Measurements from ENCODE around the gene SPN. TPM values are rescaled to one million over a fixed set of nuclear protein-coding genes. Genes with fewer than 3 reads are reported as not detected.

Gene SPN
- total and polyA plus RNA-seq, 2 of the 4 experiments (the other 2 are of a cell fraction), result not detected

DNA sequence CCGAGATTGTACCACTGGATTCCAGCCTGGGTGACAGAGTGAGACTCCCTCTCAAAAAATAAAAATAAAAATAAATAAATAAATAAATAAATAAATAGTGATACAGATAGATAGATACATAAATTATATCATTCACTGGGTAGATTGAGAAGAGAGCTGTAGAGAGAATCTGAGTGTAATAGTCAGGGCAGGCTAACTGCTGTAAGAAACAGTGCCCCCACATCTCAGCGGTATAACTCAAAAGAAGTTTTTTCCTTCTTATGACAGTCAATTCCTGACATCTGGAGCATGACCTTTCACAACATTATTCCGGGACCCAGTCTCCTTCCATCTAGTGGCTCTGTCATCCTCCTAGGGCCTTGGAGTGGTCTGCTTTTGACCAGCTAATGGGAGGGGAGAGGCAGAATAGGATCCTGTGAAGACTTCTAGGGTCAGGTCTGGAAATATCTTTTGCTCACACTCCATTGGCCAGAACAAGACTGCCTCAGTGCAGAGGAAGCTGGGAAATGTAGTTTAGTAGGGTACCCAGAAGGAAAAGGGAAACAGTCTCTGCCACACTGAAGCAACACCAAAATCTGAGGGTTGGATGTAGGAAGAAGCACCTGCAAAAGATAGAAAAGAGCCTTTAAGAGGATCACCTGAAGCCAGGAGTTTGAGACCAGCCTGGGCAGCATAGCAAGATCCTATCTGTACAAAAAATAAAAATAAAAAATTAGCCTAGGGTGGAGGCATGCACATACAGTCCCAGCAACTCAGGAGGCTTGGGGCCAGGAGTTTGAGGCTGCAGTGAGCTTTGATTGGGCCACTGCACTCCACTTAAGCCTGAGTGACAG is 13.0 kb downstream of the SPN start:
- no peak overlapping the region for H3K56ac ChIP-seq (ENCODE audit: extremely low read depth, insufficient read depth, low read length)
- no peak overlapping the region for H3K9ac ChIP-seq (ENCODE audit: low read depth, low read length)
- no TSS peak for BruUV-seq (replicated peaks)
- peaks cover 10% of the 10 kb centered on the region; the same call in 1 of the 2 replicates for H3K4me1 ChIP-seq (ENCODE audit: control insufficient read depth, insufficient read depth, low read length)
- H4K91ac ChIP-seq (ENCODE audit: insufficient read depth, low read depth, low read length), result no peak overlapping the region; the same call in 1 of the 2 replicates
- peaks cover 2% of the 10 kb centered on the region; the same call in 1 of the 2 replicates for H3K9me1 ChIP-seq (ENCODE audit: insufficient read depth, low read length)
- H3K14ac ChIP-seq (replicated peaks; ENCODE audit: low read depth, low read length), result no peak overlapping the region
- no peaks in the 10 kb centered on the region; the same call in 1 of the 2 replicates for H3K27me3 ChIP-seq (ENCODE audit: control insufficient read depth, insufficient read depth, low read length)
- no peaks in the 10 kb centered on the region for H3K79me1 ChIP-seq (ENCODE audit: low read depth in 1 of 2, low read length in 2 of 2)
- intact Hi-C loops (cut with micrococcal nuclease), result no loop called here
- no peak overlapping the region for H2BK20ac ChIP-seq (ENCODE audit: low read depth, low read length)
- dilution Hi-C loops (cut with HindIII; ENCODE audit: low sequenced_read_pairs, unreplicated experiment), result no loop called here
- H4K5ac ChIP-seq (ENCODE audit: low read depth, low read length), result no peak overlapping the region
- no peak overlapping the region for H2BK120ac ChIP-seq (ENCODE audit: low read depth, low read length)
- H3K36me3 ChIP-seq (ENCODE audit: control insufficient read depth, insufficient read depth, low read length), result no peaks in the 10 kb centered on the region
- no peak overlapping the region for H3K18ac ChIP-seq (ENCODE audit: low read depth, low read length)
- H3K23ac ChIP-seq (ENCODE audit: low read depth, low read length), result no peak overlapping the region
- WGBS, 2 experiments (ENCODE audit: extremely low coverage in 2 of 2, insufficient read length in 1 of 2), result no CpG with 5 or more reads among the region's 3 CpGs
- no peak overlapping the region for H3K4me2 ChIP-seq (ENCODE audit: low read depth, low read length)
- no peak overlapping the region for H2BK15ac ChIP-seq (ENCODE audit: low read depth, low read length)
- H4K20me1 ChIP-seq (ENCODE audit: insufficient read depth, low read length), result no peaks in the 10 kb centered on the region
- ChIA-PET POLR2A (ENCODE audit: unreplicated experiment) (no interaction called here), CTCF (no interaction called here)
- peak overlapping the region in 1 of 2 experiments; percentile 63; a peak in 1 of 4 replicates for H4K8ac ChIP-seq (ENCODE audit: low read depth in 2 of 2, low read length in 2 of 2)
- H2BK5ac ChIP-seq (ENCODE audit: low read depth, low read length, poor library complexity, severe bottlenecking), result no peak overlapping the region
- no peak overlapping the region for H3K4ac ChIP-seq (ENCODE audit: low read depth, low read length)
- H3K27ac ChIP-seq (ENCODE audit: insufficient read depth, low read length), result no peak overlapping the region
- H2AFZ ChIP-seq (replicated peaks; ENCODE audit: low read length, poor library complexity), result peak overlapping the region; percentile 86
- no peak overlapping the region for H2AK5ac ChIP-seq (ENCODE audit: low read depth, low read length)
- peak; percentile 18 for DNase-seq
- H3K9me3 ChIP-seq (ENCODE audit: control insufficient read depth, insufficient read depth, low read length), result no peaks in the 10 kb centered on the region
- no peak overlapping the region for H3K4me3 ChIP-seq (ENCODE audit: insufficient read depth, low read depth, low read length)
- TF ChIP-seq MAZ (IDR thresholded peaks at IDR 0.05; ENCODE audit: borderline replicate concordance, low read depth, low read length) (no peak), NFE2L2 (IDR thresholded peaks at IDR 0.05; ENCODE audit: low read depth, low read length) (no peak), POLR2A (IDR thresholded peaks at IDR 0.05; ENCODE audit: low read depth, low read length) (no peak), CEBPB (IDR thresholded peaks at IDR 0.05; ENCODE audit: low read depth, low read length) (no peak), RCOR1 (IDR thresholded peaks at IDR 0.05; ENCODE audit: insufficient replicate concordance, low read length) (no peak), CHD1 (IDR thresholded peaks at IDR 0.05; ENCODE audit: low read depth, low read length) (no peak), BHLHE40 (IDR thresholded peaks at IDR 0.05; ENCODE audit: low read depth, low read length) (no peak), SMC3 (IDR thresholded peaks at IDR 0.05; ENCODE audit: low read depth, low read length) (no peak), FOS (IDR thresholded peaks at IDR 0.05; ENCODE audit: low read depth, low read length) (no peak), MAFK (IDR thresholded peaks at IDR 0.05; ENCODE audit: low read depth, low read length) (no peak)
- TF ChIP-seq, protein P1, sequence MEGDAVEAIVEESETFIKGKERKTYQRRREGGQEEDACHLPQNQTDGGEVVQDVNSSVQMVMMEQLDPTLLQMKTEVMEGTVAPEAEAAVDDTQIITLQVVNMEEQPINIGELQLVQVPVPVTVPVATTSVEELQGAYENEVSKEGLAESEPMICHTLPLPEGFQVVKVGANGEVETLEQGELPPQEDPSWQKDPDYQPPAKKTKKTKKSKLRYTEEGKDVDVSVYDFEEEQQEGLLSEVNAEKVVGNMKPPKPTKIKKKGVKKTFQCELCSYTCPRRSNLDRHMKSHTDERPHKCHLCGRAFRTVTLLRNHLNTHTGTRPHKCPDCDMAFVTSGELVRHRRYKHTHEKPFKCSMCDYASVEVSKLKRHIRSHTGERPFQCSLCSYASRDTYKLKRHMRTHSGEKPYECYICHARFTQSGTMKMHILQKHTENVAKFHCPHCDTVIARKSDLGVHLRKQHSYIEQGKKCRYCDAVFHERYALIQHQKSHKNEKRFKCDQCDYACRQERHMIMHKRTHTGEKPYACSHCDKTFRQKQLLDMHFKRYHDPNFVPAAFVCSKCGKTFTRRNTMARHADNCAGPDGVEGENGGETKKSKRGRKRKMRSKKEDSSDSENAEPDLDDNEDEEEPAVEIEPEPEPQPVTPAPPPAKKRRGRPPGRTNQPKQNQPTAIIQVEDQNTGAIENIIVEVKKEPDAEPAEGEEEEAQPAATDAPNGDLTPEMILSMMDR (conservative IDR thresholded peaks at IDR 0.05; ENCODE audit: low read depth, low read length), result no peak
- TF ChIP-seq, protein P2, sequence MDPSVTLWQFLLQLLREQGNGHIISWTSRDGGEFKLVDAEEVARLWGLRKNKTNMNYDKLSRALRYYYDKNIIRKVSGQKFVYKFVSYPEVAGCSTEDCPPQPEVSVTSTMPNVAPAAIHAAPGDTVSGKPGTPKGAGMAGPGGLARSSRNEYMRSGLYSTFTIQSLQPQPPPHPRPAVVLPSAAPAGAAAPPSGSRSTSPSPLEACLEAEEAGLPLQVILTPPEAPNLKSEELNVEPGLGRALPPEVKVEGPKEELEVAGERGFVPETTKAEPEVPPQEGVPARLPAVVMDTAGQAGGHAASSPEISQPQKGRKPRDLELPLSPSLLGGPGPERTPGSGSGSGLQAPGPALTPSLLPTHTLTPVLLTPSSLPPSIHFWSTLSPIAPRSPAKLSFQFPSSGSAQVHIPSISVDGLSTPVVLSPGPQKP (IDR thresholded peaks at IDR 0.05; ENCODE audit: borderline replicate concordance, low read depth, low read length), result no peak
- in situ Hi-C loops (cut with MboI; ENCODE audit: low sequenced_read_pairs), result no loop called here
- peak; percentile 71 for ATAC-seq (ENCODE audit: low read depth)
- peak overlapping the region; percentile 65 for H2AK9ac ChIP-seq (replicated peaks; ENCODE audit: low read depth, low read length, poor library complexity)

All from IMR-90 (cell line).